GM12878 (cell line): Measurements from ENCODE around the gene GRK5. TPM values are rescaled to one million over a fixed set of nuclear protein-coding genes. Genes with fewer than 3 reads are reported as not detected.

Experiments used
- ATAC-seq: fragments of 200-7000 bp; cut with Tn5 transposase; 3 replicates; pipeline ENCODE4 v1.9.1; 2020; ENCODE audit warnings: mild to moderate bottlenecking, moderate library complexity
- BruUV-seq: library from RNA; stranded (reverse); fragments of 400-500 nt; replicated peaks from 2 replicates; lab custom pipeline; 2021; lab: Mats Ljungman, UMichigan
- CTCF ChIA-PET: fragments of 300-600 bp; sonication (Branson Sonifier 250); formaldehyde crosslinking; extraction: SDS; loops from one replicate; lab custom pipeline; 2021; ENCODE audit warnings: inconsistent platforms; lab: Yijun Ruan, JAX
- POLR2A ChIA-PET: fragments of 350-600 bp; formaldehyde crosslinking; extraction: SDS; loops from one replicate; lab custom pipeline; 2021; ENCODE audit warnings: inconsistent platforms; lab: Charles Lee
- RAD21 ChIA-PET: fragments of 300-600 bp; sonication (Branson Sonifier 250); formaldehyde crosslinking; loops from one replicate; lab custom pipeline; 2023; ENCODE audit warnings: antibody characterized with exemption; ENCODE audit not compliant: unreplicated experiment; lab: Charles Lee
- SMC1A ChIA-PET: fragments of 300-600 bp; sonication (Branson Sonifier 250); formaldehyde crosslinking; loops from one replicate; lab custom pipeline; 2023; ENCODE audit not compliant: unreplicated experiment, uncharacterized antibody; lab: Charles Lee
- DNase-seq: peaks from one replicate; pipeline ENCODE4 v3.0.0-alpha.2; 2011; ENCODE audit warnings: low read depth, low spot score
- FAIRE-seq: peaks from 3 replicates; lab custom pipeline; 2011; peaks lifted over from hg19 to GRCh38; lab: Jason Lieb, UNC
- H2AFZ ChIP-seq: 2 replicates; pipeline ENCODE4 v1.6.0; 2011; ENCODE audit warnings: low read depth, low read length, control low read depth; ENCODE audit not compliant: control insufficient read depth
- H3K27ac ChIP-seq: 2 replicates; pipeline ENCODE4 v1.5.1; 2011; ENCODE audit warnings: control low read depth; ENCODE audit not compliant: control insufficient read depth, insufficient read depth
- H3K27me3 ChIP-seq, 2 experiments: replicated peaks in 1 of 2; 2 replicates each; pipeline versions ENCODE4 v1.6.0 to v1.6.1; 2011; ENCODE audit warnings: low read length in 1 of 2; ENCODE audit not compliant: control insufficient read depth in 2 of 2, insufficient read depth in 2 of 2
- H3K36me3 ChIP-seq, 2 experiments: 2 replicates each; pipeline ENCODE4 v1.5.1; 2011; ENCODE audit warnings: low read length in 1 of 2; ENCODE audit not compliant: control insufficient read depth in 2 of 2, insufficient read depth in 2 of 2
- H3K4me1 ChIP-seq: 2 replicates; pipeline ENCODE4 v1.6.1; 2011; ENCODE audit warnings: mild to moderate bottlenecking, low read length, moderate library complexity, mixed read lengths; ENCODE audit not compliant: control insufficient read depth, insufficient read depth
- H3K4me2 ChIP-seq: 2 replicates; pipeline ENCODE4 v1.6.0; 2011; ENCODE audit warnings: control low read depth; ENCODE audit not compliant: control insufficient read depth, insufficient read depth
- H3K4me3 ChIP-seq: fragments of 200-600 bp; sonication (generic); 2 replicates; pipeline ENCODE4 v1.5.1; 2016
- H3K79me2 ChIP-seq: 2 replicates; pipeline ENCODE4 v1.6.0; 2011; ENCODE audit warnings: low read length; ENCODE audit not compliant: control insufficient read depth, insufficient read depth
- H3K9ac ChIP-seq: 2 replicates; pipeline ENCODE4 v1.8.0; 2011; ENCODE audit warnings: low read length, control low read depth, mixed read lengths; ENCODE audit not compliant: control insufficient read depth, insufficient read depth
- H3K9me3 ChIP-seq: replicated peaks from 3 replicates; pipeline ENCODE4 v1.5.1; 2011; ENCODE audit warnings: mild to moderate bottlenecking, low read length; ENCODE audit not compliant: control insufficient read depth, insufficient read depth
- H4K20me1 ChIP-seq: 2 replicates; pipeline ENCODE4 v1.6.0; 2011; ENCODE audit not compliant: control insufficient read depth, insufficient read depth
- BCL11A ChIP-seq: IDR thresholded peaks from 2 replicates; pipeline ENCODE4 v1.6.1; 2011; ENCODE audit warnings: low read depth, low read length
- CBFB ChIP-seq: IDR thresholded peaks from 2 replicates; pipeline ENCODE4 v1.6.1; 2016; ENCODE audit warnings: antibody characterized with exemption, low read depth
- FOXM1 ChIP-seq: IDR thresholded peaks from 2 replicates; pipeline ENCODE4 v1.6.1; 2012; ENCODE audit warnings: low read depth, mild to moderate bottlenecking, inconsistent platforms, low read length, moderate library complexity
- GABPA ChIP-seq: IDR thresholded peaks from 2 replicates; pipeline ENCODE4 v1.6.1; 2014; ENCODE audit warnings: antibody characterized with exemption, low read depth, mild to moderate bottlenecking, inconsistent platforms
- GATAD2B ChIP-seq: fragments of 450-650 bp; conservative IDR thresholded peaks from 2 replicates; pipeline ENCODE4 v1.6.1; 2017; ENCODE audit warnings: low read depth, mild to moderate bottlenecking, moderate library complexity
- HDAC2 ChIP-seq: fragments of 200-600 bp; sonication (generic); IDR thresholded peaks from 2 replicates; pipeline ENCODE4 v1.6.1; 2017
- NR2C2 ChIP-seq: IDR thresholded peaks from 2 replicates; pipeline ENCODE4 v1.6.1; 2011; ENCODE audit warnings: borderline replicate concordance, low read depth; ENCODE audit not compliant: control insufficient read depth, insufficient read length
- RBBP5 ChIP-seq: fragments of 200-600 bp; sonication (generic); conservative IDR thresholded peaks from 2 replicates; pipeline ENCODE4 v1.6.1; 2016
- SMARCA5 ChIP-seq: fragments of 450-650 bp; IDR thresholded peaks from 2 replicates; pipeline ENCODE4 v1.6.1; 2017; ENCODE audit warnings: mild to moderate bottlenecking
- ZNF24 ChIP-seq: fragments of 450-650 bp; IDR thresholded peaks from 2 replicates; pipeline ENCODE4 v1.6.1; 2017; ENCODE audit warnings: antibody characterized with exemption, mild to moderate bottlenecking
- ZNF274 ChIP-seq: IDR thresholded peaks from one replicate; pipeline ENCODE4 v1.8.0; 2011; ENCODE audit not compliant: insufficient read length, insufficient read depth
- WGBS: methylation state at CpG from one replicate; pipeline ENCODE4 v1.1.6; 2016; ENCODE audit warnings: low lambda C conversion rate; ENCODE audit not compliant: insufficient replicate concordance, insufficient coverage; ENCODE audit errors: missing lambda C conversion rate; 5-methylcytosine and 5-hydroxymethylcytosine counted together
- in situ Hi-C: fragments of 300-500 bp; cut with MboI; formaldehyde crosslinking; loops from 9 replicates; pipeline ENCODE4 v1.14.3; 2018; ENCODE audit warnings: mixed read lengths
- intact Hi-C: fragments of 100-400 bp; cut with micrococcal nuclease; formaldehyde crosslinking; loops from one replicate; pipeline ENCODE4 v1.14.2; 2022; ENCODE audit not compliant: unreplicated experiment
- polyA plus RNA-seq, 11 experiments: library from polyadenylated mRNA; depleted of rRNA in 4 of 11; unstranded in 6 of 11; stranded (reverse) in 5 of 11; fragments of >200 nt; fragmentation: Nextera tagmentation in 4 of 11; fragmentation: Illumina TruSeq in 1 of 11; extraction: Ambion mirVana in 4 of 11; extraction: Trizol in 1 of 11; gene quantifications; 1 replicate in 1 of 11; 2 replicates in 10 of 11; pipeline versions ENCODE4 v1.2.1 to v1.2.3, GENCODE V29; 2011 to 2016; ENCODE audit warnings: inconsistent platforms in 2 of 11, missing spikeins in 2 of 11, low read depth in 1 of 11
- total RNA-seq, 4 experiments: library from RNA; depleted of rRNA in 3 of 4; stranded (reverse); fragments of >200 nt in 3 of 4; fragmentation: Illumina TruSeq in 1 of 4; extraction: Trizol in 1 of 4; gene quantifications; 2 replicates each; pipeline versions ENCODE4 v1.2.1 to v1.2.3, GENCODE V29; 2013 to 2021
- TF ChIP-seq, protein P1 (sequence below): fragments of 450-650 bp; IDR thresholded peaks from 2 replicates; pipeline ENCODE4 v1.6.1; 2017; ENCODE audit warnings: mild to moderate bottlenecking, low read depth, inconsistent platforms; ENCODE audit not compliant: poor library complexity, severe bottlenecking
- TF ChIP-seq, protein P2 (sequence below): fragments of 450-650 bp; IDR thresholded peaks from 2 replicates; pipeline ENCODE4 v1.6.1; 2018; ENCODE audit warnings: mild to moderate bottlenecking, low read depth, moderate library complexity; ENCODE audit not compliant: partially characterized antibody
- TF ChIP-seq, protein P3 (sequence below): IDR thresholded peaks from 2 replicates; pipeline ENCODE4 v1.6.1; 2011; ENCODE audit warnings: borderline replicate concordance, low read depth, mild to moderate bottlenecking, moderate library complexity, low read length; ENCODE audit not compliant: insufficient read depth, poor library complexity, severe bottlenecking

The GRK5 gene
- total and polyA plus RNA-seq, 10 of the 15 experiments (the other 5 are each of a cell fraction or from before 2014, with no cell fraction given): 0.11 to 22.1 (median 10.0) TPM

DNA sequence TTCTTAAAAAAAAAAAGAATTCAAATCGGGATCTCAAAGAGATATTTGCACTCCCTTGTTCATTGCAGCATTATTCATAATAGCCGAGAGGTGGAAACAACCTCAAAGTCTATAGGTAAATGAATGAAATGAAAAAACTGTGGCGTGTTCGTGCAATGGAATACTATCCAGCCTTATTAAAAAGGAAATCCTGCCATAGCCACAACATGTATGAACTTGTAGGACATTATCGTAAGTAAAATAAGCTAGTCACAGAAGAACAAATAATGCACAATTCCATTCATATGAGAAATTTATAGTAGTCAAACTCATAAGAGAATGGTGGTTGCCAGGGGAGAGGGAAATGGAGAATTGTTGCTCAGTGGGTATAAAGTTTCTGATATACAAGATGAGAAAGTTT, 37.9 kb downstream of the GRK5 start:
- FAIRE-seq: no peak
- 97% methylated on average over 5 of the region's 5 CpGs for WGBS
- POLR2A ChIA-PET: no interaction called here
- H4K20me1 ChIP-seq: no peaks in the 10 kb centered on the region; the same call in 1 of the 2 replicates
- H2AFZ ChIP-seq: no peak overlapping the region
- H3K4me2 ChIP-seq: no peak overlapping the region
- DNase-seq: no peak
- no peak overlapping the region for H3K4me3 ChIP-seq
- in situ Hi-C loops (no loop called here), intact Hi-C loops (no loop called here)
- no peaks in the 10 kb centered on the region for H3K27me3 ChIP-seq
- CTCF ChIA-PET: interaction anchor here (1.0 kb wide), 1 partner anchor 18 kb away, joined by 3 read pairs; no protein-coding TSS in a partner anchor
- no peak overlapping the region for H3K9ac ChIP-seq
- H3K4me1 ChIP-seq: no peaks in the 10 kb centered on the region
- SMC1A ChIA-PET: interaction anchor here (1.3 kb wide), 1 partner anchor 12 kb away, joined by 4 read pairs; no protein-coding TSS in a partner anchor
- TF ChIP-seq, protein P1, sequence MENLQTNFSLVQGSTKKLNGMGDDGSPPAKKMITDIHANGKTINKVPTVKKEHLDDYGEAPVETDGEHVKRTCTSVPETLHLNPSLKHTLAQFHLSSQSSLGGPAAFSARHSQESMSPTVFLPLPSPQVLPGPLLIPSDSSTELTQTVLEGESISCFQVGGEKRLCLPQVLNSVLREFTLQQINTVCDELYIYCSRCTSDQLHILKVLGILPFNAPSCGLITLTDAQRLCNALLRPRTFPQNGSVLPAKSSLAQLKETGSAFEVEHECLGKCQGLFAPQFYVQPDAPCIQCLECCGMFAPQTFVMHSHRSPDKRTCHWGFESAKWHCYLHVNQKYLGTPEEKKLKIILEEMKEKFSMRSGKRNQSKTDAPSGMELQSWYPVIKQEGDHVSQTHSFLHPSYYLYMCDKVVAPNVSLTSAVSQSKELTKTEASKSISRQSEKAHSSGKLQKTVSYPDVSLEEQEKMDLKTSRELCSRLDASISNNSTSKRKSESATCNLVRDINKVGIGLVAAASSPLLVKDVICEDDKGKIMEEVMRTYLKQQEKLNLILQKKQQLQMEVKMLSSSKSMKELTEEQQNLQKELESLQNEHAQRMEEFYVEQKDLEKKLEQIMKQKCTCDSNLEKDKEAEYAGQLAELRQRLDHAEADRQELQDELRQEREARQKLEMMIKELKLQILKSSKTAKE: no peak
- TF ChIP-seq RBBP5 (no peak), SMARCA5 (no peak), CBFB (no peak), BCL11A (no peak), HDAC2 (no peak), ZNF24 (no peak), ZNF274 (no peak), GABPA (no peak), FOXM1 (no peak), GATAD2B (no peak), NR2C2 (no peak)
- TF ChIP-seq, protein P2, sequence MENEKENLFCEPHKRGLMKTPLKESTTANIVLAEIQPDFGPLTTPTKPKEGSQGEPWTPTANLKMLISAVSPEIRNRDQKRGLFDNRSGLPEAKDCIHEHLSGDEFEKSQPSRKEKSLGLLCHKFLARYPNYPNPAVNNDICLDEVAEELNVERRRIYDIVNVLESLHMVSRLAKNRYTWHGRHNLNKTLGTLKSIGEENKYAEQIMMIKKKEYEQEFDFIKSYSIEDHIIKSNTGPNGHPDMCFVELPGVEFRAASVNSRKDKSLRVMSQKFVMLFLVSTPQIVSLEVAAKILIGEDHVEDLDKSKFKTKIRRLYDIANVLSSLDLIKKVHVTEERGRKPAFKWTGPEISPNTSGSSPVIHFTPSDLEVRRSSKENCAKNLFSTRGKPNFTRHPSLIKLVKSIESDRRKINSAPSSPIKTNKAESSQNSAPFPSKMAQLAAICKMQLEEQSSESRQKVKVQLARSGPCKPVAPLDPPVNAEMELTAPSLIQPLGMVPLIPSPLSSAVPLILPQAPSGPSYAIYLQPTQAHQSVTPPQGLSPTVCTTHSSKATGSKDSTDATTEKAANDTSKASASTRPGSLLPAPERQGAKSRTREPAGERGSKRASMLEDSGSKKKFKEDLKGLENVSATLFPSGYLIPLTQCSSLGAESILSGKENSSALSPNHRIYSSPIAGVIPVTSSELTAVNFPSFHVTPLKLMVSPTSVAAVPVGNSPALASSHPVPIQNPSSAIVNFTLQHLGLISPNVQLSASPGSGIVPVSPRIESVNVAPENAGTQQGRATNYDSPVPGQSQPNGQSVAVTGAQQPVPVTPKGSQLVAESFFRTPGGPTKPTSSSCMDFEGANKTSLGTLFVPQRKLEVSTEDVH: no peak
- TF ChIP-seq, protein P3, sequence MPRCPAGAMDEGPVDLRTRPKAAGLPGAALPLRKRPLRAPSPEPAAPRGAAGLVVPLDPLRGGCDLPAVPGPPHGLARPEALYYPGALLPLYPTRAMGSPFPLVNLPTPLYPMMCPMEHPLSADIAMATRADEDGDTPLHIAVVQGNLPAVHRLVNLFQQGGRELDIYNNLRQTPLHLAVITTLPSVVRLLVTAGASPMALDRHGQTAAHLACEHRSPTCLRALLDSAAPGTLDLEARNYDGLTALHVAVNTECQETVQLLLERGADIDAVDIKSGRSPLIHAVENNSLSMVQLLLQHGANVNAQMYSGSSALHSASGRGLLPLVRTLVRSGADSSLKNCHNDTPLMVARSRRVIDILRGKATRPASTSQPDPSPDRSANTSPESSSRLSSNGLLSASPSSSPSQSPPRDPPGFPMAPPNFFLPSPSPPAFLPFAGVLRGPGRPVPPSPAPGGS: no peak
- H3K79me2 ChIP-seq: no peaks in the 10 kb centered on the region; the same call in 1 of the 2 replicates
- no peaks in the 10 kb centered on the region for H3K9me3 ChIP-seq
- no TSS peak for BruUV-seq
- H3K36me3 ChIP-seq: no peaks in the 10 kb centered on the region
- no peak overlapping the region for H3K27ac ChIP-seq
- RAD21 ChIA-PET: no interaction called here
- ATAC-seq: no peak
